Measurements from ENCODE around the gene MINDY4.

DNA sequence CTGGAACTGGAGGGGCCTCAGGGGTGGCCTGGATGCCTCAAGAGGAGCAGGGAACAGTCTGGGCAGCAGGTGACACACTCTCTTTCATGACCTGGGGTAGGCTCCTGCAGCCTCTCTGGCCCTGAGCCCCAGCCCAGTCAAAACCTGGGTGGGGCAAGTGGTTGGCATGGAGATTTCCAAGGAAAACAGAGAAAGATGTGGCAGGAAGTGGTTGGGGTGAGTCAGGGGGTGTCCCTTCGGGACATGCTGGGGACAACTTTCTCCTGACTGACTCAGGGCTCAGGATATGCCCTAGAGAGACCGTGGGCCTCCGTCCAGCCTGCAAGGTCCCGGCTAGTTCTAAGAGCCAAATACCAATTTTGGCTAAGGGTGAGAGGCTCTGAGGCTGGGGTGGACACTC lies 143.4 kb downstream of the MINDY4 start:
- TF ChIP-seq, protein P1, sequence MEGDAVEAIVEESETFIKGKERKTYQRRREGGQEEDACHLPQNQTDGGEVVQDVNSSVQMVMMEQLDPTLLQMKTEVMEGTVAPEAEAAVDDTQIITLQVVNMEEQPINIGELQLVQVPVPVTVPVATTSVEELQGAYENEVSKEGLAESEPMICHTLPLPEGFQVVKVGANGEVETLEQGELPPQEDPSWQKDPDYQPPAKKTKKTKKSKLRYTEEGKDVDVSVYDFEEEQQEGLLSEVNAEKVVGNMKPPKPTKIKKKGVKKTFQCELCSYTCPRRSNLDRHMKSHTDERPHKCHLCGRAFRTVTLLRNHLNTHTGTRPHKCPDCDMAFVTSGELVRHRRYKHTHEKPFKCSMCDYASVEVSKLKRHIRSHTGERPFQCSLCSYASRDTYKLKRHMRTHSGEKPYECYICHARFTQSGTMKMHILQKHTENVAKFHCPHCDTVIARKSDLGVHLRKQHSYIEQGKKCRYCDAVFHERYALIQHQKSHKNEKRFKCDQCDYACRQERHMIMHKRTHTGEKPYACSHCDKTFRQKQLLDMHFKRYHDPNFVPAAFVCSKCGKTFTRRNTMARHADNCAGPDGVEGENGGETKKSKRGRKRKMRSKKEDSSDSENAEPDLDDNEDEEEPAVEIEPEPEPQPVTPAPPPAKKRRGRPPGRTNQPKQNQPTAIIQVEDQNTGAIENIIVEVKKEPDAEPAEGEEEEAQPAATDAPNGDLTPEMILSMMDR (IDR thresholded peaks at IDR 0.05; ENCODE audit: insufficient read depth, low read depth, low read length) = no peak
- no peak for TF ChIP-seq EZH2 (IDR thresholded peaks at IDR 0.05; ENCODE audit: insufficient read depth, low read length)
